SK-N-SH (cell line): ENCODE results near the gene FAM149A.

ENCODE experiments used
- CTCF ChIP-seq: fragments of 200-600 bp; sonication (generic); IDR thresholded peaks from 2 replicates; pipeline ENCODE4 v1.6.1; 2017; ENCODE audit warnings: antibody characterized with exemption, mild to moderate bottlenecking, moderate library complexity
- EZH2phosphoT487 ChIP-seq: fragments of 200-600 bp; sonication (generic); IDR thresholded peaks from 2 replicates; pipeline ENCODE4 v1.6.1; 2017; ENCODE audit warnings: low read depth, mixed run types, mild to moderate bottlenecking, antibody characterized with exemption, moderate library complexity, borderline replicate concordance
- FOXJ3 ChIP-seq: sonication (generic); formaldehyde crosslinking; IDR thresholded peaks from 2 replicates; pipeline ENCODE4 v1.5.1; 2020; ENCODE audit warnings: mild to moderate bottlenecking, missing genetic modification reagents
- POLR2AphosphoS5 ChIP-seq: IDR thresholded peaks from 2 replicates; pipeline ENCODE4 v1.6.1; 2012; ENCODE audit warnings: low read depth, low read length
- TF ChIP-seq, protein P1 (sequence below): IDR thresholded peaks from 2 replicates; pipeline ENCODE4 v1.4.0; 2012; ENCODE audit warnings: low read depth, borderline replicate concordance

GRCh38 chr4:186146458-186146857 lies 42.0 kb downstream of the FAM149A start:
- TF ChIP-seq CTCF (no peak), EZH2phosphoT487 (no peak), POLR2AphosphoS5 (no peak), FOXJ3 (CRISPR knock-in tag) (no peak)
- TF ChIP-seq, protein P1, sequence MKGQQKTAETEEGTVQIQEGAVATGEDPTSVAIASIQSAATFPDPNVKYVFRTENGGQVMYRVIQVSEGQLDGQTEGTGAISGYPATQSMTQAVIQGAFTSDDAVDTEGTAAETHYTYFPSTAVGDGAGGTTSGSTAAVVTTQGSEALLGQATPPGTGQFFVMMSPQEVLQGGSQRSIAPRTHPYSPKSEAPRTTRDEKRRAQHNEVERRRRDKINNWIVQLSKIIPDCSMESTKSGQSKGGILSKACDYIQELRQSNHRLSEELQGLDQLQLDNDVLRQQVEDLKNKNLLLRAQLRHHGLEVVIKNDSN = no peak
